Activated CD8-positive, alpha-beta memory T cell treated with anti-CD3 and anti-CD28 coated beads for 48 hours (primary cell): ENCODE results near the gene PTPRJ.
"Not testable (repeated sequence)": the region's sequence is repeated elsewhere in the genome, so short reads cannot be mapped to it uniquely, and the experiment has no call there.

Experiments
- DNase-seq, 3 experiments: peaks; one replicate each; pipeline ENCODE4 v3.0.0-alpha.2; 2020; ENCODE audit warnings: low read depth in 2 of 3, low spot score in 2 of 3

The PTPRJ gene

DNA sequence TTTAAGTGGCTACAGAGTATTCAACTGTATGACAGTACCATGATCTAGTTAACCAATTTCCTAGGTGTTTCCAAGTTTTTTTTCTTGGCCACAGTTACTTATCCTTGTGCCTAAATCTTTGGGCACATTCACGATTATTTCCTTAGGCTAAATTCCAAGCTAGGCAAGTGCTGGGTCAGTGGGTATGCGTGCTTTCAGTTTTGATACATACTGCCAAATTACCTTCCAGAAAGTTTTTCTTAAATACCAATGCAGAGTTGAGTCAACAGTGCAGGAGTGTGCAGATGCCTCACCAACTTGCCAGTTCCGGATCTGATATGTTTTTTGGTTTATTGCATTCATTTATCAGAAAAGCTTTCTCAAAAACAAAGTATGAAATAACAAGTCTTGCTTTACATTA is 168.4 kb downstream of the PTPRJ start:
- DNase-seq, result no peak

DNA sequence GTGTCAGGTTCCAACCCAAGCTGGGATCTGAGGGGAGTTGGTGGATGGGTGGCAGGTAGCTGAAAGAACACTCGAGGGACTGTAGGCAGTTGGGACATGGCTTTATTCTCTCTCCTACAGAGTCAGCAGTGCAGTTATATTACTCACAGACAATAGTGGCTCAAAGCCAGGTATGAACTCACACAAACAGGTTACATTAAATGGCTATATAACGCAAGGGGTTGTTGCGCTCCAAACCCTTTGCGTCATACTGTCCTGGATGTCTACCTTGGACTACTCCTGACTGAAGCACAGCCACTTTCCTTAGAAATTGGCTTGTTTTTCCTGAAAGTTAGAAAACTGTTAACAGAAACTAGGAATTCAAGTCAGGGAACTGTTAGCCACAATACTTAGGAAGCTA is 169.9 kb downstream of the PTPRJ start:
- no peak for DNase-seq

DNA sequence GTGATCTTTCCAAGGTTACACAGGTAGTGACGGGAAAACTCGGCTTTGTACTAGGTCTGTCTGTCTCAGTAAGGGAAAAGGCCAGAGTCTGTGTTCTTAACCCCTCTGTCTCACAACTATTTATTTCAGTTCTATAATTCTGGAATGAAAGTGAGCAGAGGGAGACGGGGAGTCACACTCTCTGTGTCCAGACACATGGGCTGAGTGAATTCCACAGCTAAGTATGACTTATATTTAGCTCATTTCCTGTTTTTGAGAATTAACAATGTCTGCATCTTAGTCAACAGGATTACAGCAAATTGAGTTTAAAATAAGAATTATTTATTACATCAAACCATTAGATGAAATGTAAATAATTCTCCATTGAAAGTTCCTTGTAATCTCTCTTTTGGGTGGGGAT is 173.8 kb downstream of the PTPRJ start:
- DNase-seq, result no peak

DNA sequence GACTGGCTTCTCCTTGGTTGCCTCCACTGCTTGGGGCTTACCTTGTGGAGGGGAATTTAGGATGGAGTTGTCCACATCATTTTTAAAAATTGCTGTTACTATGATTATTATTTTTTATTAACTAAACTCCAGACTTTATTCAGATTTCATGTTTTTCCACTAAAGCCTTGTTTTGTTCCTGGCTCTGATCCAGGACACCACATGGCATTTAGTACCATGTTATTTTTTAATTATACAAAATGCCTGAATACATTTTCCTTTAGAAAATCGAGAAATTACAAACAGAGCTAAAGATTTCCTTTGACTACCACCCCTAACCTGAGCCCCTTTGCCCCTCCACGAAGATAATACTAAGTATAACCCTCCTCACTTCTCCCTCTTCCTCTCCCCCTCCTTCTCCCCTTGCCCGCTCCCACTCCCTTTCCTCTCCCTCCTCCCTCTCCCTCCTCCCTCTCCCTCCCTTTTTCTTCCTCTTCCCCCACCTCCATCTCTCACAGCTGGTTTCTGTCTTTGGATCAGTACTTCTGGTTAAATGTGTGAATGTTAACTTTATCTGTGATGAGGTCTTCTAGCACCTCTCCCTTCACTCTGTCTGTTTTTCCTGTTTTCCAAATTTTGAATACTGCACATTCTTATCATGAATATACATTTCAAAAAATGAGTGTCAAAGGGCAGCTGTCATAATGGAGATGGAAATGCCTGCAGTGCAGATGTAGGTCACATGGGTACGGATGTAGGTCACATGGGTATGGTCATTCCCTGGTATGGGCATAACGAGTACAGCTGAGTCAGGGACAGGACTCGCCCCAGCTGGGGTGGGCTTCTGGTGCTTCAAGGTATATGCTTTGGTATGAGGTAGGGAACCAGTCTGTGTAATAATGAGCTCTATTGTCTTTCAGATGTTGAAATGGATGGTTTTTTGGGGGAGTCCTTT is 181.9 kb downstream of the PTPRJ start:
- DNase-seq, result no peak

DNA sequence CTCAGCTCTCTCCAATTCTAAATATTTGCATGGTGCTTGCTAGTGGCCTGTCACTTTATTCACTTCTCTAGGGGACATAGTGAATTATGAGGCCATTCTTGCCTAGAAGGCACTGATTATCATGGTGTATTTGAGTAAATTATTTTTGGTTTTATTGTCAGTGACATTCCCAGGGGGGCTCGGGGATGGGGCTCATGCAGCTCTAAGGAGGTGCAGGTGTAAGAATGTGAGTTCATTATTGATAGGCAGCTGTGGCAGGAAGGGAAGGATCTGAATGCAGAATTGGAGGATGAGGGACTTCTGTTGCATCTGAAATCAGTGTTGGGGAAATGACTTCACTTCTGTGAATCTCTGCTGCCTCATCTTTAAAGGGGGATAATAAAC is 182.5 kb downstream of the PTPRJ start:
- DNase-seq, result no peak

DNA sequence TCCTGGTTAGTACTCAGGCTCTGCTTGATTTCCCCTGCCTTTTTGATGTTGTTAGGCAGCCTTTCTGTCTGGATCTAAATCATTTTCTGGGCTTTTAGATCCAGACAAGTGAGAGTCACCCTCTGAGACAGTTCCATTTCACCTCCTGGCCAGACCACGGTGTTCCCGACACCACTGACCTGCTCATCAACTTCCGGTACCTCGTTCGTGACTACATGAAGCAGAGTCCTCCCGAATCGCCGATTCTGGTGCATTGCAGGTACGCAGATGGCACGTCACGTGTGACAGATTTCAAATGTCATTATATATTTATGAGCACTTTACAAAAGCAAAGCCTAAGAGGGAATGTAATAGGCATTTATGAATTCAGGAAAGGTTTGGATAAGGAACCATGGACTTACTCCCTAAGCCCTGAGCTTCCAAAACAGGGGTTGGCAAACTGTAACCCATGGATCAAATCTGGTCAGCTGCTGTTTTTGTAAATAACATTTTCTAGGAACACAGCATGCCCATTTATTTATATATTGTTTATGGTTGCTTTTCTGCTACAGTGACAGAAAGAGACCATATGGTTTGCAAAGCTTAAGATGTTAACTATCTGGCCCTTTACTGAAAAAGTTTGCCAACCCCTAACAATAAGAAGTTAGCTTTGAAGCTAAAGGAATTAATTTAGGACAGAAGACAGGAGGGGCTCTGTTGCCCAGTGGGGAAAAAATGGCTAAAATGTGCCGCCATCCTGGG is 183.2 kb downstream of the PTPRJ start:
- no peak for DNase-seq

DNA sequence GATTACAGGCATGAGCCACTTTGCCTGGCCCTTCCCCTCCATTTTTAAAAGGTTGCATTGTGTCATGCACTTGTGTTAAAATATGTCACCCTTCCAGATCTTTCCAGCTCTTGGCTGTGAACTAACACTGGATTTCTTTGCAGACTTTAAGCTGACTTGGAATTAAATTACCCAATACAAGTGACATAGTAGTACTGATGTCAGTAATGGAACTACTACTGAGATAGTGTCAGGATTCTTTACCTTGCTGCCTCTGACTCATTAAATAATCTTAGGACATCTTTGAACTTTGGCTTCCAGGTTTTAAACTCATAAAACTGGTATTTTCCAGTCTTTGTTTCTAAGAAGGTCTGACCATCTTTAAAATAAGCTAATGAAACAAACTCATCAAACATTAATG is 184.5 kb downstream of the PTPRJ start:
- DNase-seq, result no peak

DNA sequence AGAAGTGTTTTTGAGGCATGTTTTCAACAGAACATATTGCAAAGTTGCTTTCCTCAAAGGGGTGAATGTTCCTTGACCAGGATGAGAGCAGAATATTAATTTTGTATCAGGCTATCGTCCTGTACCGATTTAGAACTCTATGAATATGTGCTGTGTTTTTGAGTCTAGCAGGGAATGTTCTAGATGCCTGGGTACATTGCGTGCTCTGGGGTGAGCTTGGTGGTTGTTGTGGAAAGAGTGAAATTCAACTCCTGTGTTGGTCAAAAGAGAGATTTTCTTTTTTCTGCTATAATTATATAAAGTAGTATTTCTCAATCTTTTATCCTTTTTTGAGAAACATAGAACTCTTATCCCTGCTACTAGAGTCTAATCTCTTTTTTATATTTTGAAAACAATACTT is 185.1 kb downstream of the PTPRJ start:
- no peak for DNase-seq

DNA sequence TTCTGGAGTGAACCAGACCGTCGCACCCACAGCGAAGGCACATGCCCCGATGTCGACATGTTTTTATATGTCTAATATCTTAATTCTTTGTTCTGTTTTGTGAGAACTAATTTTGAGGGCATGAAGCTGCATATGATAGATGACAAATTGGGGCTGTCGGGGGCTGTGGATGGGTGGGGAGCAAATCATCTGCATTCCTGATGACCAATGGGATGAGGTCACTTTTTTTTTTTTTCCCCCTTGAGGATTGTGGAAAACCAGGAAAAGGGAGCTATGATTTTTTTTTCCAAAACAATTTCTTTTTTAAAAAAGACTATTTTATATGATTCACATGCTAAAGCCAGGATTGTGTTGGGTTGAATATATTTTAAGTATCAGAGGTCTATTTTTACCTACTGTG is 187.0 kb downstream of the PTPRJ start:
- no peak for DNase-seq

DNA sequence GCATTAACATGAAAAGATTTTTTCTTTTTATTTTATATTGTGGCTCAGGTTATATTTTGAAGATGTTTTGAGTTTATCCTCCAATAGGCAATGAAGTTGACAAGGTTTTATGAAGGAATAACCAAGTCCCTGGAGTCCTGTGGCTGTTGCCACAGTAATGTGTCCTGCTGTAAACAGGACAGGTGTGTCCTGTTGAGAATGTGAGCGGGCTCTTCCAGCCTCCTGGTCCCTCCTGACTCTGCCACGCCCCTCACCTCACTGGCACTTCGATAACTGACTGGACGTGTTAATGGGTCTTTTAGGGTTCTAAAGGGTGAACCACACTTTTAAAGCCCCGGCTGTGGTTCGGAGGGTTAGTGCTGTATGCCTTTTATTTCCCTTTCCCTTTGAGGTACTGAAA is 188.5 kb downstream of the PTPRJ start:
- no peak for DNase-seq

DNA sequence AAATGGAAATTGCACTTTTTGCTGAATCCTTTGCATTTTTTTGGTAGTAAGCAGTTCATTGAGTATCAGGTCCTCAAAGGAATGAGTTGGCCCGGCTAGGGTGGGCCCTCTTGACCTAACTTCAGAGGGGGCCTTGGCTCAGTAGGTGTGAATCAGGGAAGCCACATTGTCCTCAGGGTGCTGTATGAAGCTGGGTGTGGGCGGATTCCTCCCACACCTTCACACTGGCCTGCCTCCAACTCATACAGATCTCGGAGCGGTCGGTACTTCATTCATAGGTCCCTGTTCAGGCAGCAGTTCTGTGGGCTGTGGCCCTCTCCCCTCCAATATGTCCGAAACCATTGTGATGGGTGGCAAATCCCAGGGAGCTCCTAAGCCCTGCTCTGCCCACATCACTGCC is 188.9 kb downstream of the PTPRJ start:
- DNase-seq, result no peak

DNA sequence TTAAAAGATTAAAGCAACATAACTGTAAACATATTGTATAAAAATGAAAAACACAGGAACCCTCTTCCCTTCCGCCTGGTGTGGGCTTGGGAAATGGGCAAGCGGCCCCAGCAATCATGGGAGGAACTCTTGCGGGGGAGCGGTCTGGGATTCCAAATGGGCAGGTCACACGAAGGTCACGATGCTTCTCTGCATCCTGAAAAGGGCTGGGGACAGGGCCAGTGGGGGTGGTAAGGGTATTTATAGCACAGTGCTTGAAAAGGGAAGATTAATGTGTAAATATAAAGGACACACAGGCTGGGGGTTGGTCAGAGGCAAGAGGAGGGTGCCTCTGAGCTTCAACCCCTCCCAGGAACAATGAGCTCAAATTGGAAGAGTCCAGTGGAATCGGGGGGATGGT is 189.4 kb downstream of the PTPRJ start:
- no peak for DNase-seq

DNA sequence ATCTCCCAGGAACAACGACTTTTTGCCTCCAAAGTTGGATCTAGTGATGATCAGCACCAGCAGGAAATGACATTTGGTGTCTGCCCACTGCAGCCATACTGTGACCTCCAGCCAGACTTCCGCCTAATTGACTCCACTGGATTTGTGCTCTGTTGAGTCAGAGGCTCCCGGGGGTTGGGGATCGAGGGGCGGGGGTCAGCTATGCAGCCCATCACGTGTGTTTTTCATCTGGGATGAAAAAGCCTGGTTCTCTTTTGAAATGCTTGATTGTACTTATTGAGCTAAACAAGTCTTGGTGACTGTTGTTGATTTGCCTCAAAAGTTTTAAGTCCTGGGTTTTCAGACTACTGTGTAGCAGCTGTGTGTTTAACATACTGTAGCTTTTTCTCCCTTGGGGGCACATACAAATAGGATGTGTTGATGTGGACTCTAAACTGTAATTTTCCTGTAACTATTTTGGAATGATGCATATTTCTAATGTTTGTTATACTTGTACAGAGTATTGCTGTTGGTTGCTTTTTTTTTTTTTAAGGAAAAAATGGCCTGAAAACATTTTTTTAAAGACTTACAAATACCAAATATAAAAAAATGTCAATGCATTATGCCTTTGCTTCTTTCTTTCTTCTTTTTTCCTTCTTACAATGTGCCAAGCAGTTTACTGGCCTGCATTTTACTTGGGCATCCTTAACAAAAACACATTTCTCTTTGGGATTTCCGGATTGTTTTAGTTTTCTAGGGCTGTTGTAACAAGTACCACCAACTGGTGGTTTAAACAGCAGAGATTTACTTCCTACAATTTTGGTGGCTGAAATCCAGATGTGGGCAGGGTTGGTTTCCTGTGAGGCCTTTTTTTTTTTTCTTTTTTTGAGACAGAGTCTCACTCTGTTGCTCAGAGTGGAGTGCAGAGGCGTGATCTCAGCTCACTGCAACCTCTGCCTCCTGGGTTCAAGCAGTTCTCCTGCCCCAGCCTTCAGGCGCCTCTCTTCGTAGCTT is 190.2 kb downstream of the PTPRJ start:
- no peak for DNase-seq

DNA sequence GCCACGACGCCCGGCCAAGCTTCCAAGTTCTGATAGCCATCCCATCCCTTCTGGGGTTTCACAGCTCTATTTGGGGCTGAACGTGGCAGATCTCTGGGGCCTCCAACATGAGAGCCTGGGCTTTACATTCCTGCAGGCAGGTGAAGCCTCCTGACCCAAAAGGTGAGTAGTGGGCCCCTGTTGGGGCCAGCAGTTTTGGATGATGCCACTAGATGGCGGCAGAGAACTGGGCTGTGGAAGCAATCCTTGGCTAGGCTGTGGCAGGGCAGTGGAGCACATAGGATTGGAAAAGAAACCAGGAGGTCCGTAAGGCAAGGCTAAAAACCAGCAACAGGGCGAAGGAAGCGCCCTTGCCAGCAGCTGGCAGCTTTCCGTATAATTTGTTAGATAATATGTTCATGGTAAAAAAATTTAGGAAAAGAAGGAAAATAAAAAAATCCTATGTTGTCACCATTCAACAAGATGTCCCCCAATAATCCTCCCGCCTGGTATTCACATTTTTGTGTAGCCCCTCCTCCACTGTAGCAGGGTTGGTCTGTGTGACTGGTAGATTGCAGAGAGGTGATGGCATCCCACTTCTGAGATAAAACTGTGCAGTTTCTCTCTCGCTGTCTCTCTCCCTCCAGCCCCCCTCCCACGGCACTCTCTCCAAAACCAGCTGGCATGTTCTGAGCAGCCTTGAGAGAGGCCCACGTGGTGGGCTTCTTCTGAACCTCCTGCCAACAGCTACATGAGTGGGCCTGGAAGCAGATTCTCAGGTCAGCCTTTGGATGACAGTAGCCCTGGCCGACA is 192.7 kb downstream of the PTPRJ start:
- peak; percentile 10 to 51 (median 46) for DNase-seq

DNA sequence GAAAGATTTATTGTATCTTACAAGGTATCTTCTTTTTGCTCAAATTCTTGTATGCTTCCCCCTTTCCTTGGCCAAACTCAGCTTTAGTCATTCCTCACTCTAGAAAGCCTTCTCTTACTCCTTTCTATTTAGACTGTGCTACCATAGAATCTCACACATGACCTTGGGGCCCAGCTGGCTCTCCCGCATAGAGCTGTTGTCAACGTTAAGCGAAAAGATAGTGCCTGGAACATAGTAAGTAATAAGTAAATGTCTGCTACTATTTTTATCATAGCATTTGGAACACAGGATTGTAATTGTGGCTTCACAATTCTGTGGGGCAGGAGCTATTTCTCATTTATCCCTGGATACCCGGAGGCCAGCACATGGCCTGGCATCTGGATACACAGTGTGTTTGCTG is 197.3 kb downstream of the PTPRJ start:
- no peak for DNase-seq

DNA sequence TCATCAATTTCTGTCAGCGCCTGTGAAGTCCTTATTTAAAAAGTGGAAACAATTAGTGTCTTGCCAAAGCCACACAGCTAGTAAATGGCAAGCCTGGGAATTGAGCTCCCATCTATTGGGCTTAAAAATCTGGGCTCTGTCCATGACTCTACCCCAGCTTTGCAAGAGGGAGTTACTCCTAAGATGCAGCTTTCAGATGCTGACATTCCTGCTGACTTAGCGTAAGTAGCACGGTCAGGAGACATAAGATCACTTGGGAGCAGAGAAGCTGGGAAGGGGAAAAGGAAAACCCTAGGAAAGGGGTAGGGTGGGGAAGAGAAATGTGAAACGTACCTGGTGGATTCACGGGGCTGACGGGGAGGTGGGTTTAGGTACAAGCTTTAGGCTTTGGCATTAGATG is 200.3 kb downstream of the PTPRJ start:
- no peak for DNase-seq

DNA sequence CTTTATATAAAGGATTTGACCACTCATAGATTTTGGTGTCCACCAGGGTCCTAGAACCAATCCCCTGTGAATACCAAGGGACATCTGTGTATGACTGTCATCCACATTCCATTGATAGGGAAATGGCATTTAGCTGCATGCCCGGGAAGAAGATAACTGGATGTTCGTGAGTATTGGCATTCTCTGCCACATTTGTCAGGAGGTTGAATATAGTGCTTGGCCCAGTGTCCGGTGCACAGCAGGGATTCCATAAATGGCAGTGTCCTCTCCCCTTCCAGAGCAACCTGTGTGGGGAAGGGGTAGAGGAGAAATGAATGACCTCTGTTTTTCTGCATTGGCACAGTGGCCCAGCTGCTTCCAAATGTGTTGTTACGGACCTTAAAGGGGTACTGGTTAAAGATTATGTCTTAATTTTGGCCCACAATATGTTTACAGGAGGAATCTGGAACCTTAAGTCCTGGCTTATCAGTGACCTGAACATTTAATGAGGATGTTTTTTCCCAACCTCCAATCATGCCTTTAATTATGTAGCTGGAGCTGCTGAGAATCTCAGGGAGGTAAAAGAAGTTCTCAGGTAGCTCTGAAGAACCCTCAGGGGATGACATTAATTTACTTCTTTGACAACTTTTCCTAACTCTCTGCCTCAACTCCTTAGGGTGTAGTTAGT is 202.6 kb downstream of the PTPRJ start:
- DNase-seq, result no peak

DNA sequence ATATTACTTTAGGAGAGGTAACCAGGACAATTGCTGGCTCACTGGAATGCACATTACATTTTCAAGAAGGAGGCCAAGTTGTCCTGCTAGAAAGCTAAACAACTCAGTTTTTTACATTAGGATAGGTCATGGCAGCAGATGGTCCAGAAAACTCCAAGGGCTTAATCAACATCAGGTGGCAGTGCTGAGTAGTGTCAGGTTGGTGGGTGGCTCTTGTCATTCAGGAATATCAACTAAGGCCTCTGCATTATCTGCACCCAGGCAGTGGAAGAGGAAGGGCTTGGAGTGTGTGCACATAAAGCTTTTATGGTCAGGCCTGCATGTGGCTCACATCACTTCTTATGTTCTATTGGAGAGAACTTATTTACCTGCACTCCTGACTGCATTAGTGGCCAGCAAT is 204.1 kb downstream of the PTPRJ start:
- DNase-seq, result no peak

DNA sequence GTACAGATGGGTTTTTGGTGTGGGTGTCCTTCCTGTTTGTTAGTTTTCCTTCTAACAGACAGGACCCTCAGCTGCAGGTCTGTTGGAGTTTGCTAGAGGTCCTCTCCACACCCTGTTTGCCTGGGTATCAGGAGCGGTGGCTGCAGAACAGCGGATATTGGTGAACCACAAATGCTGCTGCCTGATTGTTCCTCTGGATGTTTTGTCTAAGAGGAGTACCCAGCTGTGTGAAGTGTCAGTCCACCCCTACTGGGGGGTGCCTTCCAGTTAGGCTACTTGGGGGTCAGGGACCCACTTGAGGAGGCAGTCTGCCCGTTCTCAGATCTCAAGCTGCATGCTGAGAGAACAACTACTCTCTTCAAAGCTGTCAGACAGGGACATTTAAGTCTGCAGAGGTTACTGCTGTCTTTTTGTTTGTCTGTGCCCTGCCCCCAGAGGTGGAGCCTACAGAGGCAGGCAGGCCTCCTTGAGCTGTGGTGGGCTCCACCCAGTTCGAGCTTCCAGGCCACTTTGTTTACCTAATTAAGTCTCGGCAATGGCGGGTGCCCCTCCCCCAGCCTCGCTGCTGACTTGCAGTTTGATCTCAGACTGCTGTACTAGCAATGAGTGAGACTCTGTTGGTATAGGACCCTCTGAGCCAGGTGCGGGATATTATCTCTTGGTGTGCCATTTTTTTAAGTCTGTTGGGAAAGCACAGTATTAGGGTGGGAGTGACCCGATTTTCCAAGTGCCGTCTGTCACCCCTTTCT is 210.7 kb downstream of the PTPRJ start:
- DNase-seq, result not testable (repeated sequence)
